Omental fat pad (tissue), 4 donors: Measurements from ENCODE around the gene LEMD2. TPM values are rescaled to one million over a fixed set of nuclear protein-coding genes. Genes with fewer than 3 reads are reported as not detected.

Experiments used
- ATAC-seq: fragments of 150-250 bp; one replicate; pipeline ENCODE4 v1.9.1; 2016; ENCODE audit warnings: mild to moderate bottlenecking, moderate library complexity; ENCODE audit not compliant: low FRiP score
- DNase-seq: peaks from one replicate; pipeline ENCODE4 v3.0.0-alpha.2; 2019; ENCODE audit warnings: low spot score
- total RNA-seq, 4 donors: library from RNA; depleted of rRNA; stranded (reverse); fragments of >200 nt; gene quantifications; one replicate each; pipeline ENCODE4 v1.1.0, GENCODE V29; 2016
- TF ChIP-seq, protein P1 (sequence below), 3 donors: fragments of 450-650 bp; IDR thresholded peaks; one replicate each; pipeline ENCODE4 v1.5.1; 2016 to 2017; ENCODE audit warnings: antibody characterized with exemption in 3 of 3, mild to moderate bottlenecking in 3 of 3, moderate library complexity in 2 of 3

The LEMD2 gene
- total RNA-seq, 4 donors from 2014 or later = 25.8 to 75.0 (median 40.4) TPM

DNA sequence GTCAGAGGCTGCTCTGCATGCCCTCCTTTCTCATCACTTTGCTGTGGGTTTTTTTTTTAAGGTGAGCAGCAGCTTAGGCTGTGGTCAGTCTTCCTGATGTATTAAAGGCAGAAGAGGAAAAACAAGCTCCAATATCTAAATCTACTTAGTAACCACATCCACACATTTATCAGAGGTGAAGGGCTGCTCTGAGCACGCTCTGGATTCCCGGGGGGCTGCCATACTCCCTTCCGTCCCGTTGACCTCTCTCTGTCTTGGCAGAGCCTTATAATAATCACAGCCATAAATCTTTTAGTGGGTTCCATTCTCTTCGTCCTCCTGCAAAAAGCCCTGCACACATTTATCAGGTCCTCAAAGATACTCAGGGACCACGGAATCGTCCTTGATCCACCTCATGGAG is 2.7 kb upstream of the LEMD2 start:
- TF ChIP-seq, protein P1, sequence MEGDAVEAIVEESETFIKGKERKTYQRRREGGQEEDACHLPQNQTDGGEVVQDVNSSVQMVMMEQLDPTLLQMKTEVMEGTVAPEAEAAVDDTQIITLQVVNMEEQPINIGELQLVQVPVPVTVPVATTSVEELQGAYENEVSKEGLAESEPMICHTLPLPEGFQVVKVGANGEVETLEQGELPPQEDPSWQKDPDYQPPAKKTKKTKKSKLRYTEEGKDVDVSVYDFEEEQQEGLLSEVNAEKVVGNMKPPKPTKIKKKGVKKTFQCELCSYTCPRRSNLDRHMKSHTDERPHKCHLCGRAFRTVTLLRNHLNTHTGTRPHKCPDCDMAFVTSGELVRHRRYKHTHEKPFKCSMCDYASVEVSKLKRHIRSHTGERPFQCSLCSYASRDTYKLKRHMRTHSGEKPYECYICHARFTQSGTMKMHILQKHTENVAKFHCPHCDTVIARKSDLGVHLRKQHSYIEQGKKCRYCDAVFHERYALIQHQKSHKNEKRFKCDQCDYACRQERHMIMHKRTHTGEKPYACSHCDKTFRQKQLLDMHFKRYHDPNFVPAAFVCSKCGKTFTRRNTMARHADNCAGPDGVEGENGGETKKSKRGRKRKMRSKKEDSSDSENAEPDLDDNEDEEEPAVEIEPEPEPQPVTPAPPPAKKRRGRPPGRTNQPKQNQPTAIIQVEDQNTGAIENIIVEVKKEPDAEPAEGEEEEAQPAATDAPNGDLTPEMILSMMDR (IDR thresholded peaks at IDR 0.05) = no peak
- ATAC-seq (no peak), DNase-seq (no peak)

- TF ChIP-seq, protein P1 (IDR thresholded peaks at IDR 0.05) = no peak
- ATAC-seq (no peak), DNase-seq (no peak)
Observed at GRCh38 chr6:33790910-33791309, 2.0 kb upstream of the LEMD2 start.

- no peak for DNase-seq
- no peak for ATAC-seq
- TF ChIP-seq, protein P1 (IDR thresholded peaks at IDR 0.05) = no peak
Observed at GRCh38 chr6:33790379-33790778, 1.4 kb upstream of the LEMD2 start.

GRCh38 chr6:33789550-33789895 is 593 bp upstream of the LEMD2 start:
- TF ChIP-seq, protein P1 (IDR thresholded peaks at IDR 0.05) = no peak
- no peak for DNase-seq
- ATAC-seq = no peak

- ATAC-seq = peak; percentile 89
- TF ChIP-seq, protein P1 (IDR thresholded peaks at IDR 0.05) = no peak
Observed at GRCh38 chr6:33787954-33788693, 806 bp downstream of the LEMD2 start.

DNA sequence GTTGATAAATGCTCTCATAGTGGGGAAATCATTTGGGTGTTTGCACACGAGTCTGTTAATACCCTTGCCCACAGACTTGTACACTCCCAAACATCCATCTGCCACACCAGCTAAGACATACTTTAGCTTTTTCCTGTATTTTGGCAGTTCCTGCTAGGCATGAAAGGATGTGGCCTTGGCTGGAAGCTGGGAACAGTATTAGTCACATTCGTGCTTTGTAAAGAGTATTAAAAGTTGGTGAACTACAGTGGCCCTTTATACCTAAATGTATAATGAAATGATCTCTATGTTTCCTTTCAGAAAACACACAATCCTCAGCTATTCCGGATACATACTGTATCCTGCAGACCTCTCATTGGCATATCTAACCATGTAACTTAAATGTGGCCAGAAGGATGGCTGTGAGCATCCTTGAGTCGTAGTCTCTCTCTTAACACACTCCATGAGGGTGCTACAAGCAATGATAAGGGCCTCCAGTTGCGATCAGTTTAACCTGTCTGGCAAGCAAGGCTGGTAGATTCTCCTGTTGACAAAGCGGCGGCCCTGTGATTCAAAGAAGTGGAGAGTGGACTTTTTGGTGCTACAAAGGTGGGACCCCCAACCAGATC is 1.5 kb downstream of the LEMD2 start:
- no peak for ATAC-seq

More at GRCh38 chr6:33787954-33788693, 806 bp downstream of the LEMD2 start:
- peak; percentile 38 for DNase-seq

More for the DNA sequence above, 1.5 kb downstream of the LEMD2 start:
- TF ChIP-seq, protein P1 (IDR thresholded peaks at IDR 0.05) = no peak
- no peak for DNase-seq
